GM19468 (cell line): ENCODE data around the gene INPP4B.

Experiments used
- ATAC-seq: cut with Tn5 transposase; IDR thresholded peaks from one replicate; pipeline ENCODE4 v1.9.1; 2021; ENCODE audit warnings: mild to moderate bottlenecking, moderate library complexity, moderate number of reproducible peaks; ENCODE audit not compliant: unreplicated experiment; ENCODE audit errors: extremely low read depth

The INPP4B gene

DNA sequence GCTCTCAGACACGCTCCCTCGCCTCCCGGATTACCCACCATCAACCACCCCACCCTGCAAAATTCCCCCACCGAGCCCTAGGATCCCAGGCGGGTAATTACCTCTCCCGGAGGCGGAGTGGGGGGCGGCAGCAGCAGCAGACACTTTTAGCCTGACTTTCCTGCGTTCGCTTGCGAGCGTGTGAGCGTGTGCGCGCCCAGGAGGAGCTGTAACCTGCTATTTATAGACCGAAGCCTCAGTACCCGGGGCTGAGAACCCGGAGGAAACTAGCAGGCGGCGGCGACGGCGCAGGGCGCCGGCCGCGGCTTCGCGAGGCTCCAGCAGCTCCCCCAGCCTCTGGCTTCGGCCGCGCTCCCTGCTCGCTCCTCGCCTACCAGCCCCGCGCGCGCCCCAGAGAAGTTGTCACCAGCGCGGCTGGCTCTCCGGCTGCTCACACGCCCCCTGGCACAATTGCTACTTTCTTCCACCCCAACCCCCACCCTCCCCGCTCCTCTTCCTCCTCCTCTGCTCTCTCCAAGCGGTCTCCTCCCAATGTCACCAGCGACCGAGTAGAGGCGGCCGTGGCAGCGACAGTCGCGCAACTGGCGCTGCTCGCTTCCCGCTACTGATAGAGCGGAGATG is at the start of gene INPP4B:
Gene INPP4B (minus strand): TSS at position 194 of the 621 bp plus-strand sequence.
- no peak for ATAC-seq

DNA sequence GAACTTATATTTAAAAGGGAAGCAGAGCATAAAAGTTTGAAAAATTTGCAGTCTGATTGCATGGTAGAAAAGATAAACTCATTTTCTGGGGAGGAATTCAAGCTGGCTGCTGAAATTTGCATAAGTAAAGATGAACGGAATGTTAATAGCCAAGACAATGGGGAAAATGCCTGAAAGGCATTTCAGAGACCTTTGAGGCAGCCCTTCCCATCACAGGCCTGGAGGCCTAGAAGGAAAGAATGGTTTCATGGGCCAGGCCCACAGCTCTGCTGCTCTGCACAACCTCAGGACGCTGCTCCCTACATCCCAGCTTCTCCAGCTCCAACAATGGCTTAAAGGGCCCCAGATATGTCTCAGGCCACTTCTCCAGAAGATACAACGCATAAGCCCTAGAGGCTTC is 46.9 kb upstream of the INPP4B start:
- no peak for ATAC-seq

DNA sequence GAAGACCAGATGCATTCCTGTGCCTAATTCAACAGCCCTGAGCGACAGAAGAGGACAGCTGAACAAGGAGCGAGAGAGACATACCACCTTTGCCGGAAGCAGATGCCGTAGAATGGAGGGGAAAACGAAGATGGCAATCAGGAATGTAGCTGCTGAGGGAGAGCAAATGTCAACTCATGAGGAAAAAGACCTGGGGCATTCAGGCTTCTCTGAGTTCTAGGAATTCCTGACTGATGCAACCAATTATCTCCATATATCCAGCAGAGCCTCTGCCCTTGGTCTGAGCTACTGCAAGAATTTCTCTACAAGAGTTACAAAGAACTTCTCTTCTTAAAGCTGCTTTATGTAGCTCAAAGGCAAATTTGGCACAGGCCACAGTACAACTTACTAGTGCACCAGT is 40.5 kb upstream of the INPP4B start:
- no peak for ATAC-seq

DNA sequence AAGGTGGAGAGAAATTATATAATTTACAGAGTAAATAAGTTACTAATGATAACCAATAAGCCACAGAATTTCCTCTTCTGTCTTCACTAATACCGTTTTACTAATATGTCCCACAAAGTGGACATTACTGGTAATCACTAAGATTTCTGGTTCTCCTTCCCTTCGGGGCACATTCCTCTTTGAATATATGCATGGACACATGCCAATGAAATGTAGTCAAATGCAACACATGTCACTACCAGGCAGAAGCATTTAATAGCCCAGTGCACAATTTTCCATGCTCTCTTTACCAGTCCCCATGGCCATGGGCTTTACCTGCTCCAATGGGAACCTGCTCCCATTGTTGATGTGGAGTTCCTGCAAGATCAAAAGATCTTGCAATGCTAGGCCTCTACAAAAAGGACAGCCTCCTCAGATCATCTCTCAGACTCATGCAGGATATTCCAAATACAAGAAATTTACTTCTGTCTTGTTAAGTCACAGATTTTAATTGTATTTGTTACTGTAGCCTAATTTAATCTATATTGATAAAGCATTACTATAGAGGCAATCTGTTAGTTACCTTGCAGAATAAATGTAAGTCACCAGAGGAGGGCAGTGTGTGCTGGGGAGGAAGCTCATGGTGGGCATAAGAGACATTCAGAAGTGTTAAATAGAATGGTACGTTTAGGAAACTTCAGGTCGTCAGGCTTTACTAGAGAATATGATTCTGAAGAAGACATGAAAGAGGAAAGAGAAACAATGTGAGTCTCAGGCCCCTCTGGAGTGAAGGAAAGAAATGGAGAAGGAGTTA is 37.1 kb upstream of the INPP4B start:
- no peak for ATAC-seq

DNA sequence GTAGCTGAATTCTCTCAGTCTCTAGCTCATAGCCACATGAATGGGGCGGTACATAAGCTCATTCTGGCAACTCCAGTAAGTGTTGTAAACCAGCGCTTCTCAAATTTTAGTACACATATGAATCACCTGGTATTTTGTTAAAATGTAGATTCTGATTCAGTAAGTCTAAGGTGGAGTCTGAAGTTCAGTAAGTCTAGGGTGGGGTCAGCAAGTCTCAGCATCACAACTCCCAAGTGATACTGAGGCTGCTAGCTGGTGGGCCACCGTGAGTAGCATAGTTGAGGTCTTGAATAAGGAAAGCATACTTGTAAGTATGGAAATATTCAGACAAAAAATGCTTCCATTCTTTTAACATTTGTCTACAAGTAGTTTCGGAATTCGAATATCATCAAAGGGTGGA is 36.1 kb upstream of the INPP4B start:
- ATAC-seq = no peak

DNA sequence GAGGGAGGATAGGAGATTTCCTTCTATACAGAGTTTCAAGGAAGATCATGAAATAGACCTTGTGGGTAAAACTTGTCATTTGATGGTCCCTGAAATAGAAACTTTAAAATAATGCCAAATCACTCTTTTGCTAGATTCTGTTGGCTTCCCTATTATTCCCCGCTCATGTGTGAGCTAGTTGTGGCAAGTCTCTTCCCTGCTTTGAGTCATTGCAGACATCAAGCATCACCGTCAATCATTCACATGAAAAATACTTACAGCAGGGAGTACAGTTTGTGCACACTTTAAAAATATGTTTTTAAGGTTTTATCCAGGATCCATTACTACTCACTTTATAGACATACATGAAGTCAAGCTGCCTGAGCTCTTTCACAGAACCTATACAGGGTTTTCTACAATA is 35.2 kb upstream of the INPP4B start:
- no peak for ATAC-seq

DNA sequence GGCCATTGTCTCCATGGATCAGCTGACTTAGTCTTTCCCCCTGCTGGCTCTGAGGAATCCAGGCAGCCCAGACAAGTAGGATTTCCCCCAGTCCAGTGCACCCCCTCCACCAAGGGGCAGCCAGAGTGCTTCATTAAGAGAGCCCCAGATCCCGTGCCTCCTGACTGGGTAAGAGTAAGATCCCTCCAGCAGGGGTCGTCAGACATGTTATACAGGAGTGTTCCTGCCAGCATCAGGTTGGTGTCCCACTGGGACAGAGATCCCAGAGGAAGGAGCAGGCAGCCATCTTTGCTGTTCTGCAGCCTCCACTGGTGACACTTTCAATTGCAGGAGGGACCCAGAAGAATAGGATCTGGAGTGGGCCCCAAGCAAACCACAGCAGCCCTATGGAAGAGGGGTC is 29.0 kb upstream of the INPP4B start:
- ATAC-seq = no peak

DNA sequence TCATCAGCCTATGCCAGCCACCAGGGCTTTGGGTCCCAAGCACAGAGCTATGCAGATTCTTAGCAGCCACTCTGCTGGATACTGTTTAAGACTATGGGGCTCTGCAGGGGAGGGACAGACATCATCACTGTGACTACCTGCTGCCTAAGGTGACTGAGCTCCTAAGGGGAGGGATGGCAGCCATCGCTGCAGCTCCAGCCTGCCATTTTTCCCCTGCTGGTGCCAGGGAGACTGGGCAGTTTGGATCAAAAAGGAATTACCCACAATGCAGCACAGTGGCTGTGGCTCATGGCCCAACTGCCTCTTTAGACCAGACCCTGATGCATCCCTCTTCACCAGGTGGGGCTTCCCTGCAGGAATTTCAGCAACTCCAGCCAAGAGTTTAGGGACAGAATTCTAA is 28.6 kb upstream of the INPP4B start:
- no peak for ATAC-seq

DNA sequence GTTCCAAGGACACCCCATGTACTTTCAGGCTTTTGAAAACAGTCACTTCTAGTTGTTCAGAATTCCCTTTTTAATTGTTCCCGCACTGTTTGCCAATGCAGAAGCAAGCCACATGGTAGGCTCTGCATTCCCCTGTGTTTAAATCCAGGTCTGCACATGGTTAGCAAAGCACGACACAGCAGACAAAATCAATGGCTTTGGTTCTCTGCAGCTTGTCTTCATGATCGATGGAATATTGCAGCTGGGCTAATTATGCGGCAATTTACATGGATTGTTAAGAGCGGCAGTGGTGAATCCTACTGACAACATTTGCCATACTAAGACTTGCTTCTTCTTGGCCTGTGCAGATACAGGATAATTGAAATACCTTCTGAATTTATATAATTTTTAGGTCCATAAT is 20.6 kb upstream of the INPP4B start:
- no peak for ATAC-seq

DNA sequence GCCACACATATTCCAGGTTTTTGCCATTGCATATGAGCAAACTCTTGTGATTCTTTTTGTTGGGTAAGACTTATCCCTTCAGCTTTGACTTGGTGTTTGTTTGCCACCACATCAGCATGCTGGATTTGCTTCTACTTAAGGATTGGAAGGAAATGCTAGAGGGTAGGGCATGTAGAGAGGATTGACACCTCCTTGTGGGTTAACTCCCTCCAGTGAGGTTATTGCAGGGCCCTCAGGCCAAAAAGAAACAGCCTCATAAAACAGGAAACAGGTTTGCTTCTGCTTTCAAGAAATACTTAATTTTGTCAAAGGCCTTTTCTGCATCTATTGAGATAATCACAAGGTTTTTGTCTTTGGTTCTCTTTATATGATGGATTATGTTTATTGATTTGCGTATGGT is 15.2 kb upstream of the INPP4B start:
- no peak for ATAC-seq

DNA sequence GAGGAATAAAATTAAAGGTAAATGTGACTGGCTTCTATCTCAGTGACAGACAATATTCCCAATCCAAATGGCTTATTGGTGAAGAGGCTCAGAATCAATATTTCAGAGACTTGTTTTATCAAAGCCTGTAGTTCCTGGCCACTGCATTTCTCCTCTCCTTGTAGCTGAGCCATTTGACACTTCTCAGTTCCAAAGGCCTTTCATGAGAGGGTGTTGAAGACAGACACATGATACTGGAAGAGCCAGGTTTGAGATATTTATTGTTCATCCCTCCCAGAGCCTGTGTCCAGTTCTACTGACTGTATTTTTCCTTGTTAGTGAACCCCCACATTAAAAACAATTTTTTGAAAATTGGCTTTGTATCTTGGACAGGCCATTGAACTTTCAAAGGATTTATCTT is 12.9 kb upstream of the INPP4B start:
- no peak for ATAC-seq

DNA sequence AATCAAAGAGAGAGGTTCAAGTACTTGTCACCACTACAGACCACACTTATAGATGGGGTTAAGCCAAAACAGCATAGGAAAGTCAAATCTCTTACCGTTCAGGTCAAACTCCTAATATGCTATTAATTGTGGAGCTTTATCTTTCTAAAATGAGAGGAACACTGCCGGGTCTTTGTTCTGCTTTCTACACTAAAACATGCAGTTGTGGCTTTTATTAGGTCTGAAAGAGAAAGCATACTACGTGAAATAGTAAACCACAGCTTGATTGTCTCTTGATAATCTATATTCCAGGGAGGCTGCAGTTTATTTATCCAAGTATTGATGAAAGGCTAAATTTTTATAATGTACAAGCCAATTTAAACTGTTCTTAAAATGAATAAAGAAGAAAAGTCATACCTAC is 12.3 kb upstream of the INPP4B start:
- no peak for ATAC-seq

DNA sequence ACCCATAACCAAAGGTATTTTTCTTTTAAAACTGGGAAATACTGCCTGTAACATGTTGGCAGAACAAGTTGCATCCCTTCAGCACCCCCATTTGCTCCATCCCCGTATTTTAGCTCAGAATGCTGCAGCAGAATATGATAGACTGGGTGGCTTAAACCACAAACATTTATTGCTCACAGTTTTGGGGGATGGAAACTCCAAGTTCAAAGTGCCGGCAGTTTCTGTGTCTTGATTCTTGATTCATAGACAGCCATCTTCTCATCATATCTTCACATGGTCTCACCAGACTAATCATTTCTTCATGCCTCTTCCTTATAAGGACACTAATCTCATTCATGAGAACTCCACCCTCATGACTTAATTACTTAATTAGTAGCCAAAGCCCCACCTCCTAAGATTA is 10.5 kb upstream of the INPP4B start:
- ATAC-seq = no peak

DNA sequence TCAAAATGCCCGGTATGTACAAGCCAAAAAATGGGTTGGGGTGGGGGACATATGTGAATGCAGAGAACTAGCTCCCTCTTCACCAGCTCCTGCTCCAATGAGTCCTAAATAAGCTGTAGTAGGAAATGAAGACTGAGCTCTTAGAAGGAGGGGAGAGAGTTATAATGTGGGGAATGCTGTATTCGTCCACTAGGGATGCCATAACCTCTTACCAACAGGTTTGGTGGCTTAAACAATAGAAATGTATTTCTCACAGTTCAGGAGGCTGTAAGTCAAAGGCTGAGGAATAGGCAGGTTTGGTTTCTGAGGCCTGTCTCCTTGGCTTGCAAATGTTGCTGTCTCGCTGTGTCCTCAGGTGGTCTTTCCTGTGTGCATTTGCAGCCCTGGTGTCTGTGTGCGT is 4.4 kb upstream of the INPP4B start:
- ATAC-seq = no peak

DNA sequence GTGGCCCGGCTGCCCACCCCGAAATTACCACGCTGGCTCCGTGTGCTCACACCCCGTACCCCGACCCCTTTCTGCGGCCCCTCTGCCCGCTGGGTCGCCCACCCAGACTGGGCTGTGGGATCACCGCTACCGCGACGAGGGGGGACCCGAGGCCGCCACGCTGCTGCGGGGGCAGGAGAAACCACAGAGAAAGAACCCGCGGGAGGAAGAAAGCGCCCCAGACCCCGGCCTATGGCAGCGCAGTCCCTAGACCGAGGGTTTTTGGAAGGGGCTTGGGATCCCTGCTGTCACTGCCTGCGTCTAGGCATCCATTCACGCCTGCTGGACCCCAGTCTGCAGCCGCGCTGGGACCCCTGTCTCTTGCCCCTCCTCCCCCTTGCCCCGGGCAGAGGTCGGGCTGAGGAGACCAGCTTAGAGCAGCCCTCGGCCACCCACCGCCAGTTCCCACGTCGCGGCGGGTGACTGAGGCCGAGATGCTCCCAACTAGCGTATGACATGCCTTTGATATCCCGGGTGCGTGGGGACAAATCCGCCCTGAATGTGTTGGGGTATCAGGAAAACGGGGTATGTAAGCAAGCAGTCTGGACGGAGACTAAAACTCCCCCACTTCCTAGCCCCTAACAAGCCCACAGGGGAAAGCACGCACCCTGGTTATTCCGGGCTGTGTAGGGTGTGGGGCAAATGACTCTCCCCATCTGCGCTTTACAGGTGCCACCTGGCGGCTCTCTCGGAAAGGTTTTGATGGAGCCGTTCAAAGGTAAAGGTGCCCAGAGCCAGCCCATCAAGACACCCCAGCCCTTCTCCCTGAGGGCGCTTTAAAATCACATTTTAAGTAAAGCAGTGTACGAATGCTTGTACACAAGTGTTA is 862 bp upstream of the INPP4B start:
- ATAC-seq = peak; percentile 56

DNA sequence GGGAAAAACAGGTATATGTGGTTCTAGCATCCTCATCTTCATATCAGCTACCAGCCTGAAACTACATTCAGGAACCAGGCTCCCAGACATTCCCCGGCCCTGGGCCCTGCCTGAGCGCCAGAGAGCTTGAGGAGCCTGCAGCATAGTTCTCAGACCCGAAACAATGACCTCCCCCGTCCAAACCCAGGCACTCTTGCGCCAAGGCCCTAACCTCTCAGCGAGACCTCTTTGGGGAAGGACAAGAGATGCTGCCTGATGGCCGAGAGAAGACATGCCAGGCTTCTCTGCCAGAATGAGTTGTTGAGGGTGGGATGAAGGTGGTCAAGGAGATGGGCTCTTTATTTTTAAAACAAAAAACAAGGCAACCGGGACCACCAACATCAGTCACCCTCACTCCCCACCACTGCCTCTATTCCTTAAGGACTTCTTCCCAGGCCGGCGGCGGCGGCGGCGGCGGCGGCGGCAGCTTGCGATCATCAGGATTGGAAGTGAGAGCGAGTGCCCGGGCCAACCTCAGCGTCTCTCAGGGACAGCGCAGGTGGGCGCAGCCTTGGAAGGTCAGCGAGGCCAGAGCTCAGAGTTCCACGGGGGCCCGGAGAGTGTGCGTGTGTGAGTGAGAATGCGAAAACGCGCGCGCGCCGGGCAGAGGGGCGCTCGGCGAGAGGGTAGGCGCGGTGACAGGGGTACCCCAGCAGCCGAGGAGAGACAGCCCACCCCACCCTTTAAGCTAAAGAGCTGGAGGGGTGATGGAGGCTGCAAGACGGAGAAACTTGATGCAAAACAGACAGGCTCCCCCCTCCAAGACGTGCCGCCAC is 601 bp downstream of the INPP4B start:
- no peak for ATAC-seq

DNA sequence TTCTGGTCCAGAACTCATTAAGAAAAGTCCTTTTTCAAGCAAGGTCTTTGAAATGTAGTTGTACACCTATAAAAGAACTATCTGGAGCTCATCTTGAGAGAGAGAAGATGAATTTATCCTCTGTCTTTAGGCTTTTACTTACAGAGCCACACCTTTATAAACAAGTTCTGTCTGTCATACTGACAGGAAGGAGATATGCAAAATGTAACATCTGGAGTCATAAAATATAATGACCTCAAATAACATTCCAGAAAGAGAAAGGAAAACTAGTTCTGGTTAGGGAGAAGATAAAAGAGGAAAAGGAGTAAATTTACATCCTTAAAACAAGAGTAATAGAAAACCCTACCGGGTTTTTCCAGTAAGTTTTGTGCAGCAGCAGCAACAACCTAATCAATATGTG is 1.3 kb downstream of the INPP4B start:
- ATAC-seq = no peak

DNA sequence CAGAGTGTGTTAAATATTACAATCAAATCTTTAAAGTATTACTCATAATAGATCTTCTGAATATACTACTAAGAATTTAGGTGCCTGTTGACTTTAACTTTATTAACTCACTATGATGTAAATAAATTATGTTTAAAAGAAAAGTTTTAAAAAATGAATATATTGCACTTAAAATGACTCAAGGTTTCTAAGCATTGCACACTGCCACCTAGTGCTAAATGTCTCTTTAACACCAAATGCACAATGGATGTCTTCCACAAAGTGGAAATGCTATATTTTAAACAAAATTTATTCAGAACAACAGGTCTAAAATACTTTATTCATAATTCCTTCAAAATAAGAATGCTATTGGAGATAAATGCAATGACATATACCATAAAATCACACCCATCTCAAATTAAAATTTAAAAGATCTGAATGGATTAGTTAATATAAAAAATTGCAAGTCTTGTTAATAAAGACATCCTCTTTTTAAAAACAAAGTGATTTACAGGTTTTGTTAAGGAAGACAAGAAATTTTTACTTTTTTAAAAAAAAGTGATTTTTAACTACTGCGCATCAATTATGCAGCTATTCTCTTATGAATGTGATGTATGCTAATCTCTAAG is 5.5 kb downstream of the INPP4B start:
- no peak for ATAC-seq

DNA sequence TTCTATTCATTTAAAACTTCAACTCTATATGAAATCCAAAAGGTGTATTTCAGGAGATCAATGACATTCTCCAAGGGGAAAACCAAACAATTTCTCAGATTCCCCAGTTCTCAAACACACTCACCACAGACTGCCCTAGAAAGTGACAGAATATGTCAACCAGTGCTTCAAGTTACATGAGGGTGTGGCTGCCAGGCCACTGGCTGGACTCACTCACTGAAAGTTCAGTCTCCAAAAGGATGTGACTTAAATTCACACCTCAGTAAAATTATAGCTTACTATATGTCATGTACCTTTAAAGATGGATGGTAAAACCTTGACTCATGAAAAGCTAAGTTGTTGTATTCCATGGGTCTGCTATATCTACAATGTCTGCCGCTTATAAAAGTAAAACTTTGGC is 7.3 kb downstream of the INPP4B start:
- ATAC-seq = no peak

DNA sequence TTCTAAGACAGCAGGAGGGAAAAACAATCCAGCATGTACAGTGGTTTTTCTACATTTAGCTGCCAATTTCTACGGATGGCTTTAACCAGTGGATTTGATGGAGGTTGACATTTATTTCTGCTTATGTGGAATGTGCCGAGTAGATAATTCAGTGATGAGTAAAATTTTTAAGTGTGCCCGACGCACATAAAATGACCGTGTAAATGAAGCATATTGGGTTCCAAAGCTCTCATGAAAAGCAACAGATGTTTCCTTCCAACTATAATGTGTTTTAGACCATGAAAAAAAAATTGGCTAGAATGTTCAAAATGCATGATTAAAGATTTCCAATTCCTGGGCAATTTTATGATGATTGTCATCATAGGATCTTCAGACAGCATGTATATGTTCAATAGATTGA is 14.1 kb downstream of the INPP4B start:
- ATAC-seq = no peak
